Activated CD4-positive, alpha-beta memory T cell treated with anti-CD3 and anti-CD28 coated beads, Interleukin-2, amount 10 ng/mL, durations not matched to agents 7 days and 5 days (primary cell): ENCODE data around the gene NAALADL2. TPM values are rescaled to one million over a fixed set of nuclear protein-coding genes. Genes with fewer than 3 reads are reported as not detected.

Source experiments
- CTCF ChIA-PET: fragments of 350-600 bp; sonication (Branson Sonifier 250); formaldehyde crosslinking; loops from one replicate; lab custom pipeline; 2021; ENCODE audit warnings: antibody characterized with exemption, inconsistent platforms; lab: Charles Lee
- POLR2A ChIA-PET: fragments of 350-600 bp; sonication (Branson Sonifier 250); formaldehyde crosslinking; loops from one replicate; lab custom pipeline; 2021; ENCODE audit warnings: antibody characterized with exemption; lab: Charles Lee
- DNase-seq: peaks from one replicate; pipeline ENCODE4 v3.0.0-alpha.2; 2020
- H3K27ac Mint-ChIP-seq: one replicate; pipeline ENCODE4 v1.8.0; 2021; ENCODE audit warnings: mild to moderate bottlenecking, mixed read lengths
- H3K27me3 Mint-ChIP-seq: one replicate; pipeline ENCODE4 v1.8.0; 2021; ENCODE audit warnings: mixed read lengths
- H3K36me3 Mint-ChIP-seq: one replicate; pipeline ENCODE4 v1.8.0; 2021; ENCODE audit warnings: low read depth, mixed read lengths
- H3K4me1 Mint-ChIP-seq: one replicate; pipeline ENCODE4 v1.8.0; 2021; ENCODE audit warnings: mixed read lengths
- H3K4me3 Mint-ChIP-seq: one replicate; pipeline ENCODE4 v1.8.0; 2021; ENCODE audit warnings: mild to moderate bottlenecking, mixed read lengths
- H3K9me3 Mint-ChIP-seq: one replicate; pipeline ENCODE4 v1.8.0; 2021; ENCODE audit warnings: mixed read lengths
- total RNA-seq, 2 experiments: library from RNA; stranded (reverse); gene quantifications; one replicate each; pipeline ENCODE4 v1.2.3, GENCODE V29; 2021

Gene NAALADL2
- total RNA-seq, 2 experiments from 2014 or later, result not detected

DNA sequence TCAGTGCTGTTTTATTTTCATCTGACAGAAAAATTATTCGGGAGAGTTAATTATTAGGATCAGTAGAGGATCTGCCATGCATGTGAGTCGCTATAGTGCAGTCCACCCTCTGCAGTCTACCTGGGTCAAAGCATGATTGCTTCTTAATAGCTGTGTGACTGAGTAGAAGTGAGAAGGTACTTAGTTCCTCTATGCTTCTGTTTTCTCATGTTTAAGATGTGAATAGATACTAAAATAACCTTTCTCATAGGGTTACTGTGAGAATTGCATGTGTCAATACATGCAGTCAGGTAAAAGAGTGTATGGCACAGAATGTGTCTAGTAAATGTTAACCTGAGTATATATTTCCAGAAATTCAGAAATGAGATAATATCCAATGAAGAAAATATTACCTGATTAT is 435.7 kb downstream of the NAALADL2 start:
- H3K36me3 Mint-ChIP-seq, result no peaks in the 10 kb centered on the region

DNA sequence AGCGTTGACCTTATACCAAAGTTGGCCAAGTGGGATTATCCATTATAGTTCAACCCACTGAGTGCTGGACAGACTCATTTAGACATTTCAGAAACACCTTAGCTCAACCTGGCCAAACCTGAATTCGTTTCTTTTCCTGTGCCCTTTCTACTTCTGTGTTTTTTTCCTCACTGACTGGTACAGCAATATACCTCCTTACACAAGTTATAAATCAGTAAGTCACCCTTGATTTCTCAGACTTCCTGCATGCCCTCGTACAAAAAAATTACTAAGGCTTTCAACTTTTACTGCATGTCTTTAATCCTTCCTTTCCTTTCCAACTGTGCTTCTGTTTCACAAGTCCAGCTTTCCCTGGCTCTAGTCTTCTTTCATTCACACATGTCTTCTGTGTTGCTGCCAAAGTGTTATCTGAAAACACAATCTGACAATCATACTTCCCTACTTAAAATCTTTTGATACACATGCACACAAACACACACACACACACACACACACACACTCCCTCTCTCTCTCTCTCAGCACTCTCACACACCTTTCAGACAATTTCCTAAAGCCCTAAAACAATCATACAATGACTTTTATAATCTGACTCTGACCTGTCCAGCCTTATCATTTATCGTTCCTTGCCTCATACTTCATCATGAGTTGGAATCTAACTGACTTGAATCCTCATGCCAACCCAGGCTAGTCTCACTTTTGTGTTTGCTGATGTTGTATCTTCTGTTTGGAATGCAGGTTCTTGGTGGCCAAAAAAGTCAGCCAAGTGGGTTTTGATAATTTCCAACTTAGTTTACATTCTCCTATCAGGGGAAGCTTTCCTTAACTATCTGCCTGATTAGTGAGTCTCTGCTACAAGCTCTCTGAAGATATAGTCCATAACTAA is 436.4 kb downstream of the NAALADL2 start:
- no peak overlapping the region for H3K27ac Mint-ChIP-seq
- H3K27me3 Mint-ChIP-seq, result no peaks in the 10 kb centered on the region
- H3K4me1 Mint-ChIP-seq, result no peaks in the 10 kb centered on the region
- no peaks in the 10 kb centered on the region for H3K36me3 Mint-ChIP-seq
- no peak overlapping the region for H3K4me3 Mint-ChIP-seq
- DNase-seq, result no peak
- no peaks in the 10 kb centered on the region for H3K9me3 Mint-ChIP-seq
- ChIA-PET CTCF (no interaction called here), POLR2A (no interaction called here)

More for the DNA sequence above, 435.7 kb downstream of the NAALADL2 start:
- no peaks in the 10 kb centered on the region for H3K27me3 Mint-ChIP-seq
- no peak for DNase-seq
- H3K9me3 Mint-ChIP-seq, result no peaks in the 10 kb centered on the region
- POLR2A ChIA-PET, result no interaction called here
- H3K27ac Mint-ChIP-seq, result no peak overlapping the region
- CTCF ChIA-PET, result no interaction called here
- no peak overlapping the region for H3K4me3 Mint-ChIP-seq
- H3K4me1 Mint-ChIP-seq, result no peaks in the 10 kb centered on the region

- no peak overlapping the region for H3K27ac Mint-ChIP-seq
- no peak overlapping the region for H3K4me3 Mint-ChIP-seq
- H3K9me3 Mint-ChIP-seq, result peaks cover 7% of the 10 kb centered on the region
- H3K36me3 Mint-ChIP-seq, result no peaks in the 10 kb centered on the region
- DNase-seq, result no peak
- ChIA-PET CTCF (no interaction called here), POLR2A (no interaction called here)
- H3K27me3 Mint-ChIP-seq, result no peaks in the 10 kb centered on the region
- H3K4me1 Mint-ChIP-seq, result no peaks in the 10 kb centered on the region
Measured at GRCh38 chr3:175297216-175297615, 438.1 kb downstream of the NAALADL2 start.

DNA sequence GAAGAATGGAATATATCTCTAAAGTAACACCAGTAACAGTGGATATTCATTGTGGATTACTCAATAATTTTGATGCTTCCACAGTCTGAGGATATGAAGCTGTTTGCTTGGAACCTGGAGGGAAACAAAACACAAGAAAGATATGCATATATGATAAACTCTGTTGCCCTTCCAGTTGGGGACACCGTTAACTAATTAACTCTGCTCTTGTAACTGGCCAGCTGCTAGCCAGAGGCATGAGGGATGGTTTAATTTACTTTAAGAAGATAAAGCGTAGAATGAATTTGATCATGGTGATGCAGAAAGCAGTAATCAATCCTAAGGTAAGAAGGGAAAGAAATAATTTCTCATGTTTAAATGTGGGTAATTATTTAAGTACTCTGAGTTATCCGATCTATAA is 442.6 kb downstream of the NAALADL2 start:
- CTCF ChIA-PET, result no interaction called here
- no peak overlapping the region for H3K4me3 Mint-ChIP-seq

GRCh38 chr3:175304404-175304803 is 445.3 kb downstream of the NAALADL2 start:
- Mint-ChIP-seq H3K9me3 (peaks cover 7% of the 10 kb centered on the region), H3K4me1 (no peaks in the 10 kb centered on the region), H3K36me3 (no peaks in the 10 kb centered on the region), H3K4me3 (no peak overlapping the region), H3K27me3 (no peaks in the 10 kb centered on the region), H3K27ac (no peak overlapping the region)
- ChIA-PET POLR2A (no interaction called here), CTCF (no interaction called here)
- DNase-seq, result no peak

More for the DNA sequence above, 442.6 kb downstream of the NAALADL2 start:
- Mint-ChIP-seq H3K36me3 (no peaks in the 10 kb centered on the region), H3K4me1 (no peaks in the 10 kb centered on the region), H3K27me3 (no peaks in the 10 kb centered on the region), H3K27ac (no peak overlapping the region), H3K9me3 (peaks cover 7% of the 10 kb centered on the region)
- POLR2A ChIA-PET, result no interaction called here
- no peak for DNase-seq

GRCh38 chr3:175307642-175308041 is 448.5 kb downstream of the NAALADL2 start:
- no peak overlapping the region for H3K4me3 Mint-ChIP-seq
- ChIA-PET CTCF (no interaction called here), POLR2A (no interaction called here)
- no peaks in the 10 kb centered on the region for H3K36me3 Mint-ChIP-seq
- no peak overlapping the region for H3K27ac Mint-ChIP-seq
- no peaks in the 10 kb centered on the region for H3K4me1 Mint-ChIP-seq
- H3K27me3 Mint-ChIP-seq, result no peaks in the 10 kb centered on the region
- no peaks in the 10 kb centered on the region for H3K9me3 Mint-ChIP-seq
- DNase-seq, result no peak

DNA sequence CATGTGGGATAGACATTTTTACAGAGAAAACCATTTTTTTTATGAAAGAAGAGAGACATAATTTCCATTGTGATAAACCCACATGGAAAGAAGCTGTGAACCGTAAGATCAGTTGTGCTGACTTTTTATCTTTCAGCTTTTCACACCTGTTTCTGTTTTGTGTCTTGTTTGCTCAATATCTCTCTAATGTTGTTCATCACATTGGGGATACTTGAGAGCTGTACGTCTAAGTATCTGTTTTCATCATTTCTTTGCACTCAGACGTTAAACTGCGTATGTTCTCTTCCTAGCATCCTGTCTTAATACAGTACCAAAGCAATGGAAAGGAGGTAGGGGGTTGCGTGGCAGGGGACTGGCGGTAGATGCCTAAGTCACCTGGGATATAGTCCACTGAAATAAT is 449.0 kb downstream of the NAALADL2 start:
- H3K4me3 Mint-ChIP-seq, result no peak overlapping the region
- no peak for DNase-seq
- H3K9me3 Mint-ChIP-seq, result no peaks in the 10 kb centered on the region
- no peak overlapping the region for H3K27ac Mint-ChIP-seq
- POLR2A ChIA-PET, result no interaction called here
- H3K27me3 Mint-ChIP-seq, result no peaks in the 10 kb centered on the region
- no peaks in the 10 kb centered on the region for H3K4me1 Mint-ChIP-seq
- CTCF ChIA-PET, result no interaction called here
- no peaks in the 10 kb centered on the region for H3K36me3 Mint-ChIP-seq

GRCh38 chr3:175310046-175310445 is 450.9 kb downstream of the NAALADL2 start:
- Mint-ChIP-seq H3K27me3 (no peaks in the 10 kb centered on the region), H3K4me3 (no peak overlapping the region), H3K27ac (no peak overlapping the region), H3K9me3 (peaks cover 4% of the 10 kb centered on the region), H3K4me1 (no peaks in the 10 kb centered on the region), H3K36me3 (no peaks in the 10 kb centered on the region)
- ChIA-PET CTCF (no interaction called here), POLR2A (no interaction called here)
- no peak for DNase-seq

GRCh38 chr3:175311404-175311803 is 452.3 kb downstream of the NAALADL2 start:
- ChIA-PET CTCF (no interaction called here), POLR2A (no interaction called here)
- no peak for DNase-seq
- H3K4me3 Mint-ChIP-seq, result no peak overlapping the region
- no peak overlapping the region for H3K27ac Mint-ChIP-seq
- H3K9me3 Mint-ChIP-seq, result peaks cover 4% of the 10 kb centered on the region
- no peaks in the 10 kb centered on the region for H3K4me1 Mint-ChIP-seq
- no peaks in the 10 kb centered on the region for H3K36me3 Mint-ChIP-seq
- no peaks in the 10 kb centered on the region for H3K27me3 Mint-ChIP-seq

GRCh38 chr3:175311946-175312345 is 452.8 kb downstream of the NAALADL2 start:
- Mint-ChIP-seq H3K27me3 (no peaks in the 10 kb centered on the region), H3K4me1 (no peaks in the 10 kb centered on the region), H3K36me3 (no peaks in the 10 kb centered on the region), H3K9me3 (peaks cover 4% of the 10 kb centered on the region), H3K27ac (no peak overlapping the region), H3K4me3 (no peak overlapping the region)
- no peak for DNase-seq
- ChIA-PET POLR2A (no interaction called here), CTCF (no interaction called here)

DNA sequence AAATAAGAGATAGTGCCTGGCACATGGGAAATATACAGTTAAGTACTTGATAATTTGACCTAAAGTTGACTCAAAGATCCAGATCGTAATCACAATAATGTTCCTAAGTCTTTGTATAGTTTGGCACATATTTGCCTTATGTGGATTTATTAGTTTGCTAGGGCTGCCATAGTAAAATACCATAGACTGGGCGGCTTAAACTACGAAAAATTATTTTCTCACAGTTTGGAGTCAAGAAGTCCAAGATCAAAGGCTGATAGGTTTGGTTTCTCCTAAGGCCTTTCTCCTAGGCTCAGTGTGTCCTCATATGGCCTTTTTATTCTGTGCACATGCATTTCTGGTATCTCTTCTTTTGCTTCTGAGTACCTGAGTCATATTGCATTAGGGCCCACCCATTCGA is 453.7 kb downstream of the NAALADL2 start:
- CTCF ChIA-PET, result no interaction called here
- Mint-ChIP-seq H3K9me3 (peaks cover 4% of the 10 kb centered on the region), H3K27ac (no peak overlapping the region), H3K36me3 (no peaks in the 10 kb centered on the region), H3K4me3 (no peak overlapping the region), H3K27me3 (no peaks in the 10 kb centered on the region), H3K4me1 (no peaks in the 10 kb centered on the region)
- POLR2A ChIA-PET, result no interaction called here
- no peak for DNase-seq

DNA sequence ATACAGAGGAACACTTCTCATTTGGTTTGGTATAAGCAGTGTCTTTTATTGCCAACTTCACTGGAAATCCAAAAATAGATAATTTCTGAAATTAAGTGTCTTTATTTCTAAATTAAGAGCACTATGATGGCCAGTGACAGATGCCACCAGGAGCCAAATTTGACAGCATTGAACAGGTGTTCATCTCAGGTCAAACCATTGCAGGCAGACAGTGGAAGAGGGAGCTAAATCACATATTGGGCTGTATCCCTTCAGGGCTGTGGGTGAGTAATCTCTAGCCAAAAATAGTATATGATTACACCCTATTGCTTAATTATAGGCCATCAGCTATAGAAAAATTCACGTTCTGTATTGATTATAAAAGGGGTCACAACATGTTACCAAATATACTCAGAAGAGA is 457.7 kb downstream of the NAALADL2 start:
- POLR2A ChIA-PET, result no interaction called here
- Mint-ChIP-seq H3K27me3 (no peaks in the 10 kb centered on the region), H3K27ac (no peak overlapping the region), H3K36me3 (no peaks in the 10 kb centered on the region), H3K9me3 (peaks cover 8% of the 10 kb centered on the region), H3K4me3 (no peak overlapping the region), H3K4me1 (no peaks in the 10 kb centered on the region)
- no peak for DNase-seq
- CTCF ChIA-PET, result no interaction called here

DNA sequence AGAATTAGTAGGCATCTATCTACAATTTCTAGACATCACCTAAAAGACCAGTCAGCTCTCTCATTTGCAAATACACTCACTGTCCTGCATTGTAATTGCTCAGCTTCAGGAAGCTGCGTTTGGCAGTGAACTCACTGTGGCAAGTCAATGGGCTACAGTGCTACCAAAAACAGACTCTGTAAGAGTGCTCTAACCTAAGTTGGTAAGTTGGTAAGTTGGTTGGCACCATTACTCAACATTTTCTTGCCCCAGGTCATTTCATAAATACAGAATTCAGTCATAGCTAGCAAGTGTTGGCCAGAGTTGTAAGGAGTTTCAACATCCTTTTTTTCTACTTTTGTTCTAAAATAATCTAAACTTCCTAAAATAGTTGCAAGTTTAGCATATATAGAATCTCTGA is 466.3 kb downstream of the NAALADL2 start:
- Mint-ChIP-seq H3K27ac (no peak overlapping the region), H3K9me3 (peaks cover 5% of the 10 kb centered on the region), H3K27me3 (no peaks in the 10 kb centered on the region), H3K36me3 (no peaks in the 10 kb centered on the region), H3K4me3 (no peak overlapping the region), H3K4me1 (no peaks in the 10 kb centered on the region)
- DNase-seq, result no peak
- ChIA-PET POLR2A (no interaction called here), CTCF (no interaction called here)

GRCh38 chr3:175326041-175326440 is 466.9 kb downstream of the NAALADL2 start:
- no peaks in the 10 kb centered on the region for H3K4me1 Mint-ChIP-seq
- CTCF ChIA-PET, result no interaction called here

More at GRCh38 chr3:175326041-175326440, 466.9 kb downstream of the NAALADL2 start:
- Mint-ChIP-seq H3K36me3 (no peaks in the 10 kb centered on the region), H3K27me3 (no peaks in the 10 kb centered on the region), H3K9me3 (peaks cover 5% of the 10 kb centered on the region), H3K27ac (no peak overlapping the region), H3K4me3 (no peak overlapping the region)
- POLR2A ChIA-PET, result no interaction called here
- DNase-seq, result no peak
